Gastroesophageal sphincter (tissue), 4 donors: Measurements from ENCODE around the gene OBP2B. TPM values are rescaled to one million over a fixed set of nuclear protein-coding genes. Genes with fewer than 3 reads are reported as not detected.
"Not testable (repeated sequence)": the region's sequence is repeated elsewhere in the genome, so short reads cannot be mapped to it uniquely, and the experiment has no call there.

Experiments
- ATAC-seq: fragments of 150-250 bp; one replicate; pipeline ENCODE4 v1.9.1; 2016; ENCODE audit warnings: mild to moderate bottlenecking, moderate library complexity
- H3K27ac ChIP-seq, 4 donors: fragments of 200-600 bp; sonication (generic) in 3 of 4; 1 replicate in 3 of 4; 2 replicates in 1 of 4; pipeline ENCODE4 v1.5.1; 2016 to 2019
- H3K27me3 ChIP-seq: fragments of 200-600 bp; sonication (generic); one replicate; pipeline ENCODE4 v1.5.1; 2019
- H3K36me3 ChIP-seq, 2 donors: fragments of 200-600 bp; sonication (generic); one replicate each; pipeline ENCODE4 v1.5.1; 2019; ENCODE audit warnings: control low read depth in 1 of 2
- H3K4me1 ChIP-seq, 3 donors: fragments of 200-600 bp; sonication (generic); 1 replicate in 2 of 3; 2 replicates in 1 of 3; pipeline ENCODE4 v1.5.1; 2016 to 2019; ENCODE audit warnings: control low read depth in 2 of 3
- H3K4me3 ChIP-seq, 2 donors: fragments of 200-600 bp; sonication (generic); one replicate each; pipeline ENCODE4 v1.5.1; 2019; ENCODE audit warnings: mild to moderate bottlenecking in 1 of 2, moderate library complexity in 1 of 2
- H3K9me3 ChIP-seq, 3 donors: fragments of 200-600 bp; sonication (generic); one replicate each; pipeline ENCODE4 v1.5.1; 2017 to 2019; ENCODE audit warnings: control low read depth in 2 of 3
- CTCF ChIP-seq, 4 experiments: fragments of 200-600 bp in 2 of 4; fragments of 450-650 bp in 2 of 4; sonication (generic) in 1 of 4; IDR thresholded peaks; one replicate each; pipeline ENCODE4 v1.5.1; 2017 to 2019; ENCODE audit warnings: antibody characterized with exemption in 4 of 4, mild to moderate bottlenecking in 2 of 4, moderate library complexity in 2 of 4
- EP300 ChIP-seq: sonication (generic); formaldehyde crosslinking; IDR thresholded peaks from one replicate; pipeline ENCODE4 v1.6.1; 2017; ENCODE audit warnings: antibody characterized with exemption, mild to moderate bottlenecking
- POLR2A ChIP-seq, 2 donors: fragments of 450-650 bp; IDR thresholded peaks; one replicate each; pipeline ENCODE4 v1.6.1; 2017; ENCODE audit warnings: antibody characterized with exemption in 2 of 2, mild to moderate bottlenecking in 2 of 2, moderate library complexity in 1 of 2
- POLR2AphosphoS5 ChIP-seq: sonication (generic); formaldehyde crosslinking; IDR thresholded peaks from one replicate; pipeline ENCODE4 v1.6.1; 2017; ENCODE audit warnings: antibody characterized with exemption
- WGBS, 2 donors: methylation state at CpG; one replicate each; pipeline ENCODE4 v1.1.5; 2018; ENCODE audit warnings: low coverage in 1 of 2; 5-methylcytosine and 5-hydroxymethylcytosine counted together
- total RNA-seq, 4 donors: library from RNA; depleted of rRNA; stranded (reverse); fragments of >200 nt; gene quantifications; one replicate each; pipeline ENCODE4 v1.1.0, GENCODE V29; 2016

The OBP2B gene
- total RNA-seq, 4 donors from 2014 or later: not detected

- peaks cover 20% of the 10 kb centered on the region for H3K27me3 ChIP-seq
- H3K9me3 ChIP-seq: no peaks in the 10 kb centered on the region
- H3K36me3 ChIP-seq: no peaks in the 10 kb centered on the region
- H3K27ac ChIP-seq: no peak overlapping the region
- no peak overlapping the region for H3K4me3 ChIP-seq
- TF ChIP-seq CTCF (IDR thresholded peaks at IDR 0.05): no peak
- TF ChIP-seq POLR2AphosphoS5: no peak
- no peak for TF ChIP-seq EP300
- no peak for ATAC-seq
- no peaks in the 10 kb centered on the region for H3K4me1 ChIP-seq
- 89% methylated on average over 6 of the region's 29 CpGs; no CpG with 5 or more reads in 1 of the 2 donors for WGBS, 2 donors
Observed at GRCh38 chr9:133171161-133171961, 37.7 kb downstream of the OBP2B start.

GRCh38 chr9:133170716-133171115, 38.3 kb downstream of the OBP2B start:
- no peaks in the 10 kb centered on the region for H3K36me3 ChIP-seq
- H3K9me3 ChIP-seq: no peaks in the 10 kb centered on the region
- peaks cover 15% of the 10 kb centered on the region for H3K27me3 ChIP-seq
- ATAC-seq: no peak
- H3K4me1 ChIP-seq: no peaks in the 10 kb centered on the region
- no peak overlapping the region for H3K27ac ChIP-seq
- WGBS, 2 donors: 85 to 90% methylated on average over 3 to 4 of the region's 11 CpGs
- TF ChIP-seq POLR2A (IDR thresholded peaks at IDR 0.05): no peak
- TF ChIP-seq EP300: no peak
- no peak for TF ChIP-seq CTCF (IDR thresholded peaks at IDR 0.05)
- H3K4me3 ChIP-seq: no peak overlapping the region

GRCh38 chr9:133169687-133170086, 39.4 kb downstream of the OBP2B start:
- WGBS, 2 donors: 90% methylated on average over 2 of the region's 12 CpGs; no CpG with 5 or more reads in 1 of the 2 donors
- not testable (repeated sequence) for H3K4me1 ChIP-seq, H3K4me3 ChIP-seq, ATAC-seq, H3K27ac ChIP-seq, H3K36me3 ChIP-seq, H3K9me3 ChIP-seq
- peaks cover 15% of the 10 kb centered on the region for H3K27me3 ChIP-seq

- no peak overlapping the region for H3K27ac ChIP-seq
- ATAC-seq: no peak
- TF ChIP-seq POLR2AphosphoS5: no peak
- TF ChIP-seq CTCF (IDR thresholded peaks at IDR 0.05): no peak
- no peak for TF ChIP-seq EP300
- no peak for TF ChIP-seq POLR2A (IDR thresholded peaks at IDR 0.05)
- H3K4me3 ChIP-seq: no peak overlapping the region
- H3K4me1 ChIP-seq: peaks cover 0 to 7% (median 2%) of the 10 kb centered on the region in 3 donors
- peaks cover 15% of the 10 kb centered on the region for H3K27me3 ChIP-seq
- 80 to 94% methylated on average over 3 to 12 of the region's 13 CpGs for WGBS, 2 donors
- H3K9me3 ChIP-seq: no peaks in the 10 kb centered on the region
- H3K36me3 ChIP-seq: no peaks in the 10 kb centered on the region
Observed at GRCh38 chr9:133169102-133169501, 39.9 kb downstream of the OBP2B start.

- 54% methylated on average over 6 of the region's 6 CpGs; no CpG with 5 or more reads in 1 of the 2 donors for WGBS, 2 donors
- H3K4me1 ChIP-seq: peaks cover 0 to 13% (median 6%) of the 10 kb centered on the region in 3 donors
- H3K27ac ChIP-seq: no peak overlapping the region
- no peaks in the 10 kb centered on the region for H3K36me3 ChIP-seq
- peaks cover 21% of the 10 kb centered on the region for H3K27me3 ChIP-seq
- ATAC-seq: no peak
- no peak for TF ChIP-seq POLR2A (IDR thresholded peaks at IDR 0.05)
- no peak for TF ChIP-seq EP300
- no peaks in the 10 kb centered on the region for H3K9me3 ChIP-seq
- H3K4me3 ChIP-seq: no peak overlapping the region
Observed at GRCh38 chr9:133168432-133168831, 40.6 kb downstream of the OBP2B start.

- Histone ChIP-seq H3K4me1 (peaks cover 0 to 20% (median 13%) of the 10 kb centered on the region in 3 donors), H3K27ac (no peak overlapping the region), H3K9me3 (no peaks in the 10 kb centered on the region), H3K4me3 (no peak overlapping the region), H3K36me3 (no peaks in the 10 kb centered on the region), H3K27me3 (peaks cover 27% of the 10 kb centered on the region)
- ATAC-seq: no peak
- 60 to 67% methylated on average over 1 of the region's 3 CpGs for WGBS, 2 donors
- TF ChIP-seq EP300: no peak
- TF ChIP-seq POLR2A (IDR thresholded peaks at IDR 0.05): no peak
- no peak for TF ChIP-seq CTCF (IDR thresholded peaks at IDR 0.05)
- no peak for TF ChIP-seq POLR2AphosphoS5
Observed at GRCh38 chr9:133167769-133168168, 41.3 kb downstream of the OBP2B start.
